Peyer's patch (tissue), 4 donors: ENCODE results near the gene FIGN.

ENCODE experiments used
- POLR2A ChIP-seq, 2 donors: fragments of 450-650 bp; IDR thresholded peaks; one replicate each; pipeline ENCODE4 v1.5.1; 2017; ENCODE audit warnings: antibody characterized with exemption in 2 of 2, mild to moderate bottlenecking in 2 of 2, moderate library complexity in 2 of 2
- TF ChIP-seq, protein P1 (sequence below), 6 experiments: fragments of 450-650 bp in 4 of 6; fragments of 200-600 bp in 2 of 6; sonication (generic) in 1 of 6; IDR thresholded peaks; one replicate each; pipeline ENCODE4 v1.5.1; 2017 to 2019; ENCODE audit warnings: antibody characterized with exemption in 6 of 6, mild to moderate bottlenecking in 3 of 6, moderate library complexity in 1 of 6

DNA sequence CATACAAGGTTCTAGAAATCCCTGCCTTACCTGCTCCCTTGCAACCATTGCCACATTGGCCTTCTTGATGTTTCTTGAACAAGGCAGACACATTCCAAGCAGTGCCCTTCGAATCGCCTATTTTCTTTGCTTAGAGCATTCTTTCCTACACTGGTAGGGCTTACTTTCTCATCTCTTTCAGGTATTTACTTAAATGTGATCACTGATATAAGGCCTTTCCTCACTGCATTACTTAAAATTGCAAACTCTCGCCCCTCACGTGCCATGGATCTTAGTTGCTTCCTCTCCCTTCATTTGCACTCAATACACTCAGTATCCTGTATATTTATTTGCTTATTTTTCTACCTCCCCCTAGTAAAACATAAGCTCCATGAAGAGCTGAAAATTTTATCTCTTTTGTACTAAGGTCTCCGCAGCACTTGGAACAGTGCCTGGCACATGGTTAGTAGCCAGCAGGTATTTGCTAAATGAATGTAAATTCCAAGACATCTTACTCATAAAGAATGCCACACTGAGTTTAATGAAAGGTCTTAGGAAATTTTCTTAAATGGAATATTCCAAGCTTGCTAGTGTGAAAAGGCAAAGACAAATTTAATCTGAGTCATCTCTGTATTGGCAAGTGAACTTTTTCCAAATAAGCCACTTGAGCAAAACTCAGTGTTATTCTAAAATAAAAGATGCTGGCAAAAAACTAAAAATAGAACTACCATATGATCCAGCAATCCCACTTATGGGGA lies 42.4 kb upstream of the FIGN start:
- no peak for TF ChIP-seq POLR2A (IDR thresholded peaks at IDR 0.05)
- TF ChIP-seq, protein P1, sequence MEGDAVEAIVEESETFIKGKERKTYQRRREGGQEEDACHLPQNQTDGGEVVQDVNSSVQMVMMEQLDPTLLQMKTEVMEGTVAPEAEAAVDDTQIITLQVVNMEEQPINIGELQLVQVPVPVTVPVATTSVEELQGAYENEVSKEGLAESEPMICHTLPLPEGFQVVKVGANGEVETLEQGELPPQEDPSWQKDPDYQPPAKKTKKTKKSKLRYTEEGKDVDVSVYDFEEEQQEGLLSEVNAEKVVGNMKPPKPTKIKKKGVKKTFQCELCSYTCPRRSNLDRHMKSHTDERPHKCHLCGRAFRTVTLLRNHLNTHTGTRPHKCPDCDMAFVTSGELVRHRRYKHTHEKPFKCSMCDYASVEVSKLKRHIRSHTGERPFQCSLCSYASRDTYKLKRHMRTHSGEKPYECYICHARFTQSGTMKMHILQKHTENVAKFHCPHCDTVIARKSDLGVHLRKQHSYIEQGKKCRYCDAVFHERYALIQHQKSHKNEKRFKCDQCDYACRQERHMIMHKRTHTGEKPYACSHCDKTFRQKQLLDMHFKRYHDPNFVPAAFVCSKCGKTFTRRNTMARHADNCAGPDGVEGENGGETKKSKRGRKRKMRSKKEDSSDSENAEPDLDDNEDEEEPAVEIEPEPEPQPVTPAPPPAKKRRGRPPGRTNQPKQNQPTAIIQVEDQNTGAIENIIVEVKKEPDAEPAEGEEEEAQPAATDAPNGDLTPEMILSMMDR (IDR thresholded peaks at IDR 0.05), result no peak
